Lower leg skin (tissue), 3 donors: ENCODE results near the gene CACNG8.
"Not testable (repeated sequence)": the region's sequence is repeated elsewhere in the genome, so short reads cannot be mapped to it uniquely, and the experiment has no call there.

Experiments
- POLR2A ChIP-seq, 2 donors: fragments of 450-650 bp; IDR thresholded peaks; one replicate each; pipeline ENCODE4 v1.6.1; 2016 to 2017; ENCODE audit warnings: antibody characterized with exemption in 2 of 2, mild to moderate bottlenecking in 1 of 2, moderate library complexity in 1 of 2
- TF ChIP-seq, protein P1 (sequence below), 3 donors: fragments of 450-650 bp; IDR thresholded peaks; one replicate each; pipeline ENCODE4 v1.5.1; 2016; ENCODE audit warnings: antibody characterized with exemption in 3 of 3, mild to moderate bottlenecking in 3 of 3, moderate library complexity in 2 of 3

DNA sequence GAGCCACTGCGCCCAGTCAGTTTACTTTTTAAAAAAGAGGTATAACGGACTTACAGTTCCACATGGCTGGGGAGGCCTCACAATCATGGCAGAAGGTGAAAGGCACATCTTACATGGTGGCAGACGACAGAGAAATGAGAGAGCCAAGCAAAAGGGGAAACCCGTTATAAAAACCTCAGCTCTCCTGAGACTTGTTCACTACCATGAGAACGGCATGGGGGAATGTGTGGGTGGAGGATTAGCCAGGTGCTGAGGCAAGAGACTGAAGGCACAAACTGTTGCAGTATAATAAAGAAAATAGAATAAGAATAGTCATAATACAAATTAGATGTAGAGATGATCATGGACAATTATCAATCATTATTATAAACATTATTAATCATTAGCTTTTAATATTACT lies 73.8 kb downstream of the CACNG8 start:
- TF ChIP-seq POLR2A (IDR thresholded peaks at IDR 0.05): not testable (repeated sequence)
- TF ChIP-seq, protein P1, sequence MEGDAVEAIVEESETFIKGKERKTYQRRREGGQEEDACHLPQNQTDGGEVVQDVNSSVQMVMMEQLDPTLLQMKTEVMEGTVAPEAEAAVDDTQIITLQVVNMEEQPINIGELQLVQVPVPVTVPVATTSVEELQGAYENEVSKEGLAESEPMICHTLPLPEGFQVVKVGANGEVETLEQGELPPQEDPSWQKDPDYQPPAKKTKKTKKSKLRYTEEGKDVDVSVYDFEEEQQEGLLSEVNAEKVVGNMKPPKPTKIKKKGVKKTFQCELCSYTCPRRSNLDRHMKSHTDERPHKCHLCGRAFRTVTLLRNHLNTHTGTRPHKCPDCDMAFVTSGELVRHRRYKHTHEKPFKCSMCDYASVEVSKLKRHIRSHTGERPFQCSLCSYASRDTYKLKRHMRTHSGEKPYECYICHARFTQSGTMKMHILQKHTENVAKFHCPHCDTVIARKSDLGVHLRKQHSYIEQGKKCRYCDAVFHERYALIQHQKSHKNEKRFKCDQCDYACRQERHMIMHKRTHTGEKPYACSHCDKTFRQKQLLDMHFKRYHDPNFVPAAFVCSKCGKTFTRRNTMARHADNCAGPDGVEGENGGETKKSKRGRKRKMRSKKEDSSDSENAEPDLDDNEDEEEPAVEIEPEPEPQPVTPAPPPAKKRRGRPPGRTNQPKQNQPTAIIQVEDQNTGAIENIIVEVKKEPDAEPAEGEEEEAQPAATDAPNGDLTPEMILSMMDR (IDR thresholded peaks at IDR 0.05): not testable (repeated sequence)
